GM15510 (cell line): ENCODE results near the gene FGGY.

Source experiments
- POLR2A ChIP-seq: IDR thresholded peaks from 3 replicates; pipeline ENCODE4 v1.6.1; 2011; ENCODE audit warnings: borderline replicate concordance; ENCODE audit not compliant: insufficient read length; ENCODE audit errors: extremely low read depth

FGGY gene, protein sequence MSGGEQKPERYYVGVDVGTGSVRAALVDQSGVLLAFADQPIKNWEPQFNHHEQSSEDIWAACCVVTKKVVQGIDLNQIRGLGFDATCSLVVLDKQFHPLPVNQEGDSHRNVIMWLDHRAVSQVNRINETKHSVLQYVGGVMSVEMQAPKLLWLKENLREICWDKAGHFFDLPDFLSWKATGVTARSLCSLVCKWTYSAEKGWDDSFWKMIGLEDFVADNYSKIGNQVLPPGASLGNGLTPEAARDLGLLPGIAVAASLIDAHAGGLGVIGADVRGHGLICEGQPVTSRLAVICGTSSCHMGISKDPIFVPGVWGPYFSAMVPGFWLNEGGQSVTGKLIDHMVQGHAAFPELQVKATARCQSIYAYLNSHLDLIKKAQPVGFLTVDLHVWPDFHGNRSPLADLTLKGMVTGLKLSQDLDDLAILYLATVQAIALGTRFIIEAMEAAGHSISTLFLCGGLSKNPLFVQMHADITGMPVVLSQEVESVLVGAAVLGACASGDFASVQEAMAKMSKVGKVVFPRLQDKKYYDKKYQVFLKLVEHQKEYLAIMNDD

DNA sequence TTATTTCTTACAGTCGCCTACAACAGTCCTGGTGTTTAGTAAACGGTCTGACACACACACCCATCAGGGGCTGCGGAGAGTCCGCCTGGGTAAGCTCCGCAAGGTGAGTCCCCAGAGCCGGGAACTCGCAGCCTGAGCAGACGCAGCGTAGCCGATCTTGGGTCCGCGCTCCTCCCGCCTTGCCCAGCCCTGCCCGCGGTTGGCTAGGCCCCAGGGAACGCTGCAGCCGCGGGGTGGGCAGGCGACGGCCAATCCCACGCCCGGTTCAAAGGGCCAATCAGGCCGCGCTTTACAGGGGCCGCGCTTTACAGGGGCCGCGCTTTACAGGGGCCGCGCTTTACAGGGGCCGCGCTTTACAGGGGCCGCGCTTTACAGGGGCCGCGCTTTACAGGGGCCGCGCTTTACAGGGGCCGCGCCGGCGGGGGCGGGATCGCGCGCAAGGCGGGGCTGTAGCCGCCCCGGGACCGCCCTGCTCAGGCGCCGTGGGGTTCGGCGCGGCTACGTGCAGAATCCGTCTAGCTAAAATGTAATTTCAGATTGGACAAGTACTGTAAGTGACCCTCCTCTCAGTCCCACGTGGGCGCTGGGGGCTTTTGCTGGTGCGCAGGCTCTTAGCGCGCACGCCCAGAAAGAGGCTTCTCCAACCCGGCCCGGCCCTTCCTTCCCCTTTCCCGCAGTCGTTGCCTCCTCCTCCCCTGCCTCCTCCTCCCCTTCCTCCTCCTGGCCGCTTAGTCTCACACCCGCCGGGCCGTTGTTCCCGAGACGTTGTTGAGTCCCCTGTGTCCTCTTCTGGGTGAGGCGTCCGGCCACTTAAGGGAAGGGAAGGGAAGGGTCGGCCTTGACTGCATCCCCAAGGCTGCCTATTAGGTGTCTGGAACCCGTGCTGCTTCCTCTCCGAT lies at the start of gene FGGY:
Gene FGGY, plus strand, starts transcription at position 737 of the 899 bp plus-strand sequence. CDS start 24,456 bp downstream, outside the sequence.
- peak; percentile 74 for TF ChIP-seq POLR2A

DNA sequence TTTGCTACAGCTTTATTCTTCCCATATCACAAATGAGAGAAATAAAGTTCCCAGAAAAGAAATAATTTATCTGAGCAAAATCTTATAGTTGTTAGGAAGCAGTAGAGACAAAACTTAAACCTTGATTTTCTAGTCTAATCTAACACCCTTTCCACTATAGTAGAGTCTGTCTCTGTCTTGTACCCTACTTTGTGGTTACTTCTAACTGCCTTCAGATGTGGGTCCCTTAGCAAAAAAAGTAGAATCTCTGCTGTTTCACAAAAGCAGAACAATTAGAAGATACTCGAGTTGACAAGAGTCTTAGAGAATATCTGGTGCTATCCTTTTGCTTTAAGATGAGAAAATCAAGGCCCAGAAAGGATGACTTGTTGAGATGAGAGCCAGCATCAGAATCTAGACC lies 48.1 kb upstream of the FGGY start:
- no peak for TF ChIP-seq POLR2A

DNA sequence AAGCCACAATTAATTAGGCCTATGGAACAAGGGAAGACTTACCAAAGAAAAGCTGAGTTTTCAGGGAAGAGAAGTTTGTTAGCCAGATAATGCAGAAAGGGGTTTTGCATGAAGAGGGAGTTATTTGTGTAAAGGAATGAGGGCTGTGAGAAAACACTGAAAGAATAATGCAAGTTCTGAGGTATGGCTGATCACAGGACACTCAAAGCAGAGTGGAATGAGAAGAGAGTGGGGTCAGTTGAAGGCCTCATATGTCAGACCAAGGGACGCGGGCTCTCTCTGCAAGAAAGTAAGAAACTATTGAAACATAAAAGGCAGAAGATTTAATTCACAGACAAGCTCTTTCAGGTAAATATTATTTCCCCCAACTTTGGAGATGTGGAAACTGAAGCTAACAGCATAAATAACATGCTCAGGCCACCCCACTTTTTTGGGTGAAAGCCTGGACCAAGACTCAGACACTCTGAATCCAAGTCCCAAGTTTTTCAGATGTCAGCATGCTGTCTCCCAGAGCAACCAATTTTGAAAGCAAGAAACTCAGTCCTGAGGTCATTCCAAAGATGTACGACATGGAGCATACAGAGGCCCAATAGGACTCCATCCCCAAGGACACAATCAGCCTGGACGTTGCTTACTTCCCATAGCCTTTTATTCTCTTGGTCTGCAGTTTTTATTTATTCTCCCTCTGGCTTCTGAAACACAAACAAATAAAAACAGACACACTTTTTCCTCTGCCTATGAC lies 47.3 kb upstream of the FGGY start:
- no peak for TF ChIP-seq POLR2A

DNA sequence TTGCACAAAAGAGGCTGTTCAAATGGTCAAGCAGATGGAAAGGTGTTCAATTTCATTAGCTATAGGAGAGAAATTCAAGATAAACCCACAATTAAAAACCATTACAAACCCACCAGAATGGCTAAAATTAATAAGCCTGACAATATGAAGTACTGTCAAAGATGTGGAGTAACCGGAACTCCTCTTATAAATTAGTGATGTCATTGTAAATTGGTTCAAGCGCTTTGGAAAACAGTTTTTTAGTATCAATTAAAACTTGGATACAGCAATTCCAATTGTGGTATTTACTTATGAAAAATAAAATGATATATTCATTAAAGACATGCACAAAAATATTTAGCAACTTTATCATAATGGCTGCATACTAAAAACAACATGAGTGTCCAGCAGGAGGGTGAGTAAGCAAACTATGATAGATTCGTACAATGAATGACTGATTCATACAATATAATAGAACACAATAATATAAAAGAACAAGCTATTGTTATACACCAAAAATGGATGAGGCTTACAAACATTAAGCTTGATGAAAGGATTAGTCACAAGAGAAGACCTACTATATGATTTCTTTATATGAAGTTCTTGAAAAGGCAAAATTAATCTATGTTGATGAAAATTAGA lies 38.4 kb upstream of the FGGY start:
- no peak for TF ChIP-seq POLR2A

DNA sequence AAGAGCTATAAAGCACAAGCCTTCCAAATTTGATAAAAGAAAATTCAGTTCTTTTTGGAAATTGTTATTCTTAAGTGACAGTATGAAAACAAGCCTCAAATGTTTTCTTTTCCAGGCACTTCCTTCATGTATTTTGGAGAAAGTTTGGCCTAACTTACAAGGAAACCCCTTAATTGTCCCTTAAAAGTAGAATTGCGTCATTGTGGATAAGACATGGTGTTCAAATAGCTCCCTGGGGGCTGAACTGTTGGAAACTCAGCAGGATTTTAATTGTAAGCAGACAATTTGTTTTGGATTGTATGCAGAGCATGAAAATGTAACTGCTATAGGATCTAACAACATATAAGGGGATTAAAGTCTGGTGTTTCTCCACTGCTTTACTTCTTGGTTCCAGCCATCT lies 35.4 kb upstream of the FGGY start:
- TF ChIP-seq POLR2A, result no peak

DNA sequence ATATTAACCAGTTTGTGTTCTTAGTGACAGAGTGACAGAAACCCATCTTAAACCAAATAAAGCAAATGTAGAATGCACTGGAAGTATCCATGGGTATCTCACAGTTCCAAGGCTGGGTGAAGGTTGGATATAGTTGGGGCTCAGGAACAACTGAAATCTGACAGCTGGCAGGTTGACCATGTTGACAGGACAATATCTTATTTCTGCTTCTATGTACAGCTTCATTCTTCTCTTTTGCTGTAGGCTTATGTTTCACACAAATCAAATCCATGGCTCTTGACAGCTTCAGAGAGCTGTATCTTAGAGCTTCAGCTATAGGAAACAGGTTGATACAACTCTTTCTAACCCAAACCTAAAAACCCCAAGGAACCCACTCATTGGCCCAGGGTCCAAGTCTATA lies 34.3 kb upstream of the FGGY start:
- TF ChIP-seq POLR2A, result no peak

DNA sequence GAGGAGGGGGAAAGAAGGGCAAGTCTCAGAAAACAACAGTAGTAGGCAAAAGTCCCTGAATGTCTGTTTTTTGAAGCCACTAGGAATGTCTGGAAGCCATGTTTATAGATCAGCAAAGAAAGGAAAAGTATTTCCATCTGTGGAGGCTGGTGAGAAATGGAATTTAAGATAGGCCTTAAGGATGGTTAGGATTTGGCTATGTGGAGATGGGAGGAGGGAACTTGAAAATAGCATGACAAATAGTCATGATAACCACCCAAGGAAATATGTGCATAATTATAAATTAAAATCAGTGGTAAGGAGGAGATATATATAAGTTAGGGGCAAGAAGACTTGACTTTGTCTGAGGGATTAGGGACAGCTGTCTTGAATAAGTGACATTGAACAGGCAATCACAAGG lies 33.8 kb upstream of the FGGY start:
- no peak for TF ChIP-seq POLR2A

DNA sequence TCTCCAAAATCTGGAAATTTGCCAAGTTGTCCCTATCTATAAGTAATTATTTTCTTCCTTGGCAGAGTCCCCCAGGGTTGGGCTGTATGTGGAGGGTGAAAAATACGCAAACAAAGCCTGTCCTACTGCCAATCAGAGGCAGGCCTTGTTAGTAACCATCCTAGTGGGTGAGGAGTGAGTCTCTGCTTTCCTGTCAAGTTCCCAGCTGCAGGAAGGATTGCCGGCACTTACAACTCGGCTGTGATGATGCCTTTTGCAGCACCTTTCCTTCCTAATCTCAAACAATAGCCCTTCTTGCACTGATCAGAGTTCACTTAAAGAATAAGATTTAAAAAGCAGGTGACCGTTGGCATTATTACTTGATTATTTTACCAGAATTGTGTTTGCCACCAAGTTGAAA lies 31.3 kb upstream of the FGGY start:
- no peak for TF ChIP-seq POLR2A

DNA sequence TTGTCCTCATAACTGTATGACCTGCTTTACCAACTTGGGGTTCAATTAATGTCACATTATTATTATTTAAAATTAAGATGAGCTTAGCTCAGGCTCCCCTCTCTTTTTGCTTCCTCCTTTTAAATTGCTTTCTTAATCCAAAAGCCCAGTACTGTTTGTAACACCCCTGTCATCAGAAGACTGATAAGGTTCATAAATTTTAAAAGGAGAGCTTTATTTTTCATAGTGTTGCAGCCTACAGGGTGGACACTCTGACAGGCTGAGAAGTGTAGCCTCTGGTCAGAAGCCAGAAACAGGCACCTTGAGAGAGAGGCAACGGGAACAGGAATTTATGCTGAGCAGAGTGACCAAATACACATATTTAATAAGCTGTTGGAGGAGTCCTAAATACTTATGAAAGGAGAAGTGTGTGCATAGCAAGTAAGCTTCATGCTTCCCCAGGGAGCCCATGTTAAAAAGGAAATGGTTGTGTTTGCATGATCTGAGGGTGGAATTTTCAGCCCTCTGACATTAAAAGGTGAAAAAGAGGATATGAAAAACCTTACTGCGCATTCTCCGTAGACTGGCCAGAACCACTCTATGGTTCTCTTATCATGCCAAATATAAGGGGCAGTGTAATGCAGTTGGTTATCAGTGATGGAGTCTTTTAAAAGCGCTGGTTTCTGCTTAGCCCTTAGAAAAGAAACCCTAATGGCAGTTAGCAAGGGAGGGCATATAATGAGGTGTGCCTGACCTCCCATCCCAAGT lies 30.5 kb upstream of the FGGY start:
- TF ChIP-seq POLR2A, result no peak

DNA sequence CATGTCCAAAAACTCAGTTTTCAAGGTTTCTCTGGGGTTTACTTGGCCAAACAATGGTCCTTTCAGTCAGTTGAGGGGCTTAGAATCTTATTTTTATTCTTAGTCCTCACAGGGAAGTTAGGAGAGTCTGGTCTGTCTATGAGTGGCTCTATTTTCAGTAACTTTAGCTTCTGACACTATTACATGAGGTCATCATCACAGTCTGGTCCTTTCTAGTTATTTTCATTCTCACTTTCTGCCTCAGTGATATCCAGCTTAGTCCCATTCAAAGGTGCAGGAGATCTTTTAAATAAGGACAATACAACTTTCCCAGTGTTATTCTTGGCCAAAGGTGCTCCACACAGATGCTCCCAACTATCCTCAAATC lies 30.0 kb upstream of the FGGY start:
- no peak for TF ChIP-seq POLR2A

DNA sequence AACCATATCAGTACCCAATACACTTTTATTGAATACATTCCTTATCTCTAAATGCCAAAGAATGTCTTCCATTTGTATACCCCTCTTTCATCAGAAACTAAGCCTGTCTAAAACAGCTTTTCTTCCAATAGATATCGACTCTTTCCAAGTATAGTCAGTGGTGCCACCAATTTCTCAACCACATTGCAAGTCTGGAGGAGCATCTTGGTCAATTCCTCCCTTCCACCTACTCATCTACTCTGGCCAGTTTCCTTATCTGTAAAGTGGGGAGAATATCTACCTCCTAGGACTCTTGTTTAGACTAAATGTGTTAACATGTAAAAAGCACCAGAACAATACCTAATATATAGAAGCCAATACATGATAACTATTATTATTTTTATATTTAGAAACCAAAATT lies 28.5 kb upstream of the FGGY start:
- no peak for TF ChIP-seq POLR2A

DNA sequence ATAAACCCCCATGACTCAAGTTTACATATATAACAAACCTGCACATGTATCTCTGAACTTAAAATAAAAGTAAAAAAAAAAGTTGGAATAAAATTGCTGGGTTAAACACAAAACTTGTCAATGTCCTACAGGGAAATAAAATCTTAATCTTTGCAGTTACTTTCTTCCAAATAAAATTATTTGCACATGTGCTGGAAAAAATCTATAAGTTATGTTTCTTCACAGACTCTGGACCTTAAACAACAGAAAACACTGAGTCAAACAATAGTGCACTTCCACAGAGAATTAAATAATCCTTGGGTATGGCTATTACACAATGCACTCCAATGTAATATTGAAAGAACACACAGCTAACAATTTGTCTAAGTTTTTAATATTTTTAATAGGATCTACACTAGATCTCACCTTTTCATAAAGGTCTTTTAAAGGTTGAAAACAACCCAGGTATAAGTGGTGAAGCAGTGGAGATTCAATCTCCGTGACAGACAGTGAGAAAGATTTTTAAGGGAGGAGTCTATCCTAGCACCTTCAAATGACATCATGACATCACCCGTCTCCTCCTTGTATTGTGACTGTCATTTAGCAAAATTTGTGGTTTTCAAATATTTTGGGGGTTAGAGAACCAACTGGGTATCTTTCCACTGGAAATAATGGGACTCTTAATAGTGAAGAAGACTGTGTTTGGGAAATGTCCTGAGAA lies 25.2 kb upstream of the FGGY start:
- no peak for TF ChIP-seq POLR2A

DNA sequence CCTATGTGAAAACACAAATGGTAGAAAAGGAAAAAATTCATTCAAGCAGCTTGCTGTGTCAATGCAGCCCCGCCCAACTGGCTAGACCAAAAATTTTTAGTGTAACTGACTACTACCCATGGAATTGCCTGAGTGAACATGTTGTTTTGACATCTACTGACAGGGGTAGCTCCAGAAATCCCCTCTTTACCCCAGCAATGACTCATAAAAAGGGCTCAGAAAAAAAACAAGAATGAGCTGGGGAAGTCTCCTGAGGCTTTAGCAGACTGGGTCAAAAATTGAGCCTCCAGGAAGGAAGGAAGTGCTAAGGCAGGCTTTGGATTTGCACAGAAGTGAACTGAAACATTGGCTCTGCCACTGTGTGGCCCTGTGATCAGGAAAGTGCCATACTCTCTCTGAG lies 24.4 kb upstream of the FGGY start:
- TF ChIP-seq POLR2A, result no peak
